Measurements from ENCODE around the gene AOPEP.

GRCh38 chr9:95027914-95028852 lies 301.7 kb downstream of the AOPEP start:
- TF ChIP-seq, protein P1, sequence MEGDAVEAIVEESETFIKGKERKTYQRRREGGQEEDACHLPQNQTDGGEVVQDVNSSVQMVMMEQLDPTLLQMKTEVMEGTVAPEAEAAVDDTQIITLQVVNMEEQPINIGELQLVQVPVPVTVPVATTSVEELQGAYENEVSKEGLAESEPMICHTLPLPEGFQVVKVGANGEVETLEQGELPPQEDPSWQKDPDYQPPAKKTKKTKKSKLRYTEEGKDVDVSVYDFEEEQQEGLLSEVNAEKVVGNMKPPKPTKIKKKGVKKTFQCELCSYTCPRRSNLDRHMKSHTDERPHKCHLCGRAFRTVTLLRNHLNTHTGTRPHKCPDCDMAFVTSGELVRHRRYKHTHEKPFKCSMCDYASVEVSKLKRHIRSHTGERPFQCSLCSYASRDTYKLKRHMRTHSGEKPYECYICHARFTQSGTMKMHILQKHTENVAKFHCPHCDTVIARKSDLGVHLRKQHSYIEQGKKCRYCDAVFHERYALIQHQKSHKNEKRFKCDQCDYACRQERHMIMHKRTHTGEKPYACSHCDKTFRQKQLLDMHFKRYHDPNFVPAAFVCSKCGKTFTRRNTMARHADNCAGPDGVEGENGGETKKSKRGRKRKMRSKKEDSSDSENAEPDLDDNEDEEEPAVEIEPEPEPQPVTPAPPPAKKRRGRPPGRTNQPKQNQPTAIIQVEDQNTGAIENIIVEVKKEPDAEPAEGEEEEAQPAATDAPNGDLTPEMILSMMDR (IDR thresholded peaks at IDR 0.05 in 4 of 5, conservative IDR thresholded peaks at IDR 0.05 in 1 of 5): no peak
- no peak for TF ChIP-seq POLR2A (IDR thresholded peaks at IDR 0.05)
